ENCODE measurements around the gene VSIG10L.

VSIG10L gene

DNA sequence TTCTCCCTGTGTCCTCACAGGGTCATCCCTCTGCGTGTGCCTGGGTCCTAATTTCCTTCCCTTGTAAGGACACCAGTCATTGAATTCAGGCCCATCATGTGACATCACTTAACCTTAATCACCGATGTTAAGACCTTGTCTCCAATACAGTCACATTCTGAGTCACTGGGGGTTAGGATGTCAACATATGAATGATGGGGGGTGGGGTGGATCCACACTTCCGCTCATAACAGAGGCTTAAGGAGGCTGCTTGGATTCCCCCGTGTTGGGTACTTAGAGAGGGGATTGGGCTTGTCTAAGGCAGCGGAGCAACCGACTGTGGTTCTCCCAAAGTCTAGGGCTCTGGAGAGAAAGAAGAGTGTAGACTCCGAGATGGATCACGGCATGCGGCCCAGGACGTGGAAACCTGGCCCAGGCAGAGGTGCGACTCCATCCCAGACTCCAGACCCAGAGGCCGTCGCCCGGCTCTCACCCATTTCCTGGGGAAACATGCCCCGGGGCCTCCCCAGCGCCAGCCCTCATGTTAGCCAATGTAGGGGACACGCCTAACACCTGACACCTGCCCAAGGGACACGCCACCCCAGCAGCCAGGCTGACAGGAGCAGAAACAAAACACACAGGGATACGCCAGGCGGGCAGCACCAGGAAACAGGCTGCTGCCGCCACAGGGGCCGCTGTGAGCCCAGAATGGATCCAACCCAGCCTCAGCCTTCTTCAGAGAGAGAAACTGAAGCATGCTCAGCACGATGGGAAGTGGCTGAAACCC is 47.5 kb downstream of the VSIG10L start:
- no peaks in the 10 kb centered on the region for H3K4me1 ChIP-seq (ENCODE audit: control insufficient read depth in 2 of 2, insufficient read depth in 2 of 2, low read length in 2 of 2)
- no peaks in the 10 kb centered on the region for H3K36me3 ChIP-seq (ENCODE audit: control insufficient read depth in 2 of 2, insufficient read depth in 2 of 2, low read length in 2 of 2)
- H3K9me3 ChIP-seq (ENCODE audit: control insufficient read depth in 2 of 2, low read length in 2 of 2), result no peaks in the 10 kb centered on the region
- H3K4me3 ChIP-seq (ENCODE audit: low read length in 2 of 2), result no peak overlapping the region
- no peak overlapping the region for H3K27ac ChIP-seq (ENCODE audit: low read depth in 2 of 2, low read length in 2 of 2)
- no peaks in the 10 kb centered on the region for H3K27me3 ChIP-seq (ENCODE audit: control insufficient read depth in 2 of 2, insufficient read depth in 2 of 2, low read length in 2 of 2)
- H3K9ac ChIP-seq (ENCODE audit: low read depth in 1 of 2, low read length in 2 of 2), result no peak overlapping the region

DNA sequence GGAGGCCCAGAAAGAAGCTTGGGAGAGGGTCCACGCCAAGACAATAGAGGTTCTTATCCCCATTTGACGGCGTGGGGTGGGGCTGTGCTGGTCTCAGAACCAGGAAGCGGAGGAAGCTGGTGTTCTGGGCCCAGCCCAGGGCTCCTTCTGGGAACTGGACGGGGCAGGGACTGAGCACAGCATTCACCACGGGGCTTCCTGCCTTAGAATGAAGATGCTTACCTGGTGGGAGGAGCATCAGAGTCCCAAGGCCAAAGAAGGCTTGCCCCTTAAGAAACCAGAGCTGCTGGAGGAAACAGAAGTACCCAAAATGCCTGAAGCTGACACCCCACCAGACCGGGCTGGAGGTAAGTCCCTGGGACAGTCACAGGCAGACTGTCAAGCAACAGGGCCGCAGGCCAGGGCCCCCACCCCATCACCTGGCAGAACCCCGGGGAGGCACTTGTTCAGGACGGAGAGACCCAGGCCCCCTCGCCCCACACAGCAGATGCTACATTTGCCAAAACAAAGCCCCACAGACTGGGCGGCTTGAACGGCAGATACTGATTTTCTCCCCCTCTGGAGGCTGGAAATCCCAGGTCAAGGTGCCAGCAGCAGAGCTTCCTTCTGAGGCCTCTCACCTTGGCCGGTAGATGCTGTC is 48.2 kb downstream of the VSIG10L start:
- Histone ChIP-seq H3K27me3 (ENCODE audit: control insufficient read depth in 2 of 2, insufficient read depth in 2 of 2, low read length in 2 of 2) (no peaks in the 10 kb centered on the region), H3K27ac (ENCODE audit: low read depth in 2 of 2, low read length in 2 of 2) (no peak overlapping the region)

GRCh38 chr19:51292971-51293370 is 49.0 kb downstream of the VSIG10L start:
- Histone ChIP-seq H3K4me1 (ENCODE audit: control insufficient read depth in 2 of 2, insufficient read depth in 2 of 2, low read length in 2 of 2) (no peaks in the 10 kb centered on the region), H3K9me3 (ENCODE audit: control insufficient read depth in 2 of 2, low read length in 2 of 2) (no peaks in the 10 kb centered on the region), H3K9ac (ENCODE audit: low read depth in 1 of 2, low read length in 2 of 2) (no peak overlapping the region), H3K27ac (ENCODE audit: low read depth in 2 of 2, low read length in 2 of 2) (no peak overlapping the region), H3K36me3 (ENCODE audit: control insufficient read depth in 2 of 2, insufficient read depth in 2 of 2, low read length in 2 of 2) (no peaks in the 10 kb centered on the region), H3K27me3 (ENCODE audit: control insufficient read depth in 2 of 2, insufficient read depth in 2 of 2, low read length in 2 of 2) (no peaks in the 10 kb centered on the region), H3K4me3 (ENCODE audit: low read length in 2 of 2) (no peak overlapping the region)

More for the DNA sequence above, 48.2 kb downstream of the VSIG10L start:
- Histone ChIP-seq H3K4me1 (ENCODE audit: control insufficient read depth in 2 of 2, insufficient read depth in 2 of 2, low read length in 2 of 2) (no peaks in the 10 kb centered on the region), H3K36me3 (ENCODE audit: control insufficient read depth in 2 of 2, insufficient read depth in 2 of 2, low read length in 2 of 2) (no peaks in the 10 kb centered on the region), H3K9me3 (ENCODE audit: control insufficient read depth in 2 of 2, low read length in 2 of 2) (no peaks in the 10 kb centered on the region), H3K4me3 (ENCODE audit: low read length in 2 of 2) (no peak overlapping the region), H3K9ac (ENCODE audit: low read depth in 1 of 2, low read length in 2 of 2) (no peak overlapping the region)

DNA sequence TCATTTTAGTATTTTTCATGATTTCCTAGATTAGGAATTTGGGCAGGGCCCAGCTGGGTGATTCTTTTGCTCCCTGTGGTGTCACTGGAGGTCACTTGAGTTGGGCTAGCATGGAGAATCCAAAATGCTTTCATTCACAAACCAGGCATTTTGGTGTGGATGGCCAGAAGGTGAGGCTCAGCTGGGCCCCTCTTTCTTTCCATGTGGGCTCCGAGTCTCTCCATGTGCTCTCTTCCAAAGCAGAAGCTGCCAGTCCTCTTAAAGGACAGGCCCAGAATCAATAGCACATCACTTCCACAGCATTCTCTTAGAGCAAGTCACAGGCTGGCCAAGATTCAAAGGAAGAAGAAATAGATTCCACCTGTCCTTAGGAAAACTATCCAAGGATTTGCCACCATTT is 52.3 kb downstream of the VSIG10L start:
- Histone ChIP-seq H3K27ac (ENCODE audit: low read depth in 2 of 2, low read length in 2 of 2) (no peak overlapping the region), H3K36me3 (ENCODE audit: control insufficient read depth in 2 of 2, insufficient read depth in 2 of 2, low read length in 2 of 2) (no peaks in the 10 kb centered on the region), H3K4me3 (ENCODE audit: low read length in 2 of 2) (no peak overlapping the region), H3K27me3 (ENCODE audit: control insufficient read depth in 2 of 2, insufficient read depth in 2 of 2, low read length in 2 of 2) (no peaks in the 10 kb centered on the region), H3K9me3 (ENCODE audit: control insufficient read depth in 2 of 2, low read length in 2 of 2) (no peaks in the 10 kb centered on the region), H3K9ac (ENCODE audit: low read depth in 1 of 2, low read length in 2 of 2) (no peak overlapping the region), H3K4me1 (ENCODE audit: control insufficient read depth in 2 of 2, insufficient read depth in 2 of 2, low read length in 2 of 2) (no peaks in the 10 kb centered on the region)

DNA sequence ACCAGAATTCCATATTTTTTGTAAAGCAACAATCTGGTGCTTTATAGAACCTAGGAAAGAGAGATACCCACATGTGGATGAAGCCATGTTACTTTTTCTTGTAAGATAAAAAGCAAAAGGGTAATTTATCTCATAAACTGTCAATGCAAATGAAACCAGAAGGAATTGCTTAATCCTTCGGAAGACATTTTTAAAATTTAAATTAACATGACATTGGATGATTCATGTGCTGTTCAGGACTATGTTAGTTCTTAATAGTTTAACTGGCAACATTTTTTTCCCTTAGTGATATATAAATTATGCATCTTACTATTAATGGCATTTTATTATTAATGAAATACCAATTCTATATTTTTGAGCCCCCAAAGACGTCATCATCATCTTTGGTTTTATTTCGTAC is 56.3 kb downstream of the VSIG10L start:
- Histone ChIP-seq H3K9ac (ENCODE audit: low read depth in 1 of 2, low read length in 2 of 2) (no peak overlapping the region), H3K4me3 (ENCODE audit: low read length in 2 of 2) (no peak overlapping the region), H3K36me3 (ENCODE audit: control insufficient read depth in 2 of 2, insufficient read depth in 2 of 2, low read length in 2 of 2) (no peaks in the 10 kb centered on the region), H3K4me1 (ENCODE audit: control insufficient read depth in 2 of 2, insufficient read depth in 2 of 2, low read length in 2 of 2) (no peaks in the 10 kb centered on the region), H3K27ac (ENCODE audit: low read depth in 2 of 2, low read length in 2 of 2) (no peak overlapping the region), H3K9me3 (ENCODE audit: control insufficient read depth in 2 of 2, low read length in 2 of 2) (no peaks in the 10 kb centered on the region), H3K27me3 (ENCODE audit: control insufficient read depth in 2 of 2, insufficient read depth in 2 of 2, low read length in 2 of 2) (no peaks in the 10 kb centered on the region)

DNA sequence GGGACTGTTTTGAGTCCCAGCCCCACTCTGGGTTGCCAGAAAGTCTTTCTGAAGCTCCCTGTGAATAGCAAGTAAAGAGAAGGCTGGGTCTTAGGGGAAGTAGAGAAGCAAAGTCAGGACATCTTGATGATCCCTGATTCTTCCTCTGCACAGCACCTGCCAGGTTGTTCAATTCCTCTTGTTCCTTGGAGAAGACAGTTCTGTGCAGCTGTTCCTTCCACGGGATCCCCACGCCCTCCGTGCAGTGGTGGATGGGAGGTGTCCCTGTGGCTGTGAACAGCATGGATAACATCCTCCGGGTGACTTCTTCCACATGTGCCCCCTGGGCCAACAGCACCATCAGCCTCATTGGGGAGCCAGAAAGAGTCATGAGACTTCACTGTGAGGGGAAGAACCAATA is 59.6 kb downstream of the VSIG10L start:
- Histone ChIP-seq H3K4me1 (ENCODE audit: control insufficient read depth in 2 of 2, insufficient read depth in 2 of 2, low read length in 2 of 2) (no peaks in the 10 kb centered on the region), H3K9me3 (ENCODE audit: control insufficient read depth in 2 of 2, low read length in 2 of 2) (peaks cover 0 to 3% of the 10 kb centered on the region in 2 donors), H3K4me3 (ENCODE audit: low read length in 2 of 2) (no peak overlapping the region), H3K27ac (ENCODE audit: low read depth in 2 of 2, low read length in 2 of 2) (no peak overlapping the region), H3K36me3 (ENCODE audit: control insufficient read depth in 2 of 2, insufficient read depth in 2 of 2, low read length in 2 of 2) (no peaks in the 10 kb centered on the region), H3K9ac (ENCODE audit: low read depth in 1 of 2, low read length in 2 of 2) (no peak overlapping the region), H3K27me3 (ENCODE audit: control insufficient read depth in 2 of 2, insufficient read depth in 2 of 2, low read length in 2 of 2) (no peaks in the 10 kb centered on the region)

All from mucosa of rectum (tissue), 2 donors.